GM12878 (cell line): ENCODE measurements around the gene CRKL. TPM values are rescaled to one million over a fixed set of nuclear protein-coding genes. Genes with fewer than 3 reads are reported as not detected.

Experiments used
- ATAC-seq: fragments of 200-7000 bp; cut with Tn5 transposase; 3 replicates; pipeline ENCODE4 v1.9.1; 2020; ENCODE audit warnings: mild to moderate bottlenecking, moderate library complexity
- BruUV-seq: library from RNA; stranded (reverse); fragments of 400-500 nt; replicated peaks from 2 replicates; lab custom pipeline; 2021; lab: Mats Ljungman, UMichigan
- CTCF ChIA-PET: fragments of 300-600 bp; sonication (Branson Sonifier 250); formaldehyde crosslinking; extraction: SDS; loops from one replicate; lab custom pipeline; 2021; ENCODE audit warnings: inconsistent platforms; lab: Yijun Ruan, JAX
- POLR2A ChIA-PET: fragments of 350-600 bp; formaldehyde crosslinking; extraction: SDS; loops from one replicate; lab custom pipeline; 2021; ENCODE audit warnings: inconsistent platforms; lab: Charles Lee
- RAD21 ChIA-PET: fragments of 300-600 bp; sonication (Branson Sonifier 250); formaldehyde crosslinking; loops from one replicate; lab custom pipeline; 2023; ENCODE audit warnings: antibody characterized with exemption; ENCODE audit not compliant: unreplicated experiment; lab: Charles Lee
- SMC1A ChIA-PET: fragments of 300-600 bp; sonication (Branson Sonifier 250); formaldehyde crosslinking; loops from one replicate; lab custom pipeline; 2023; ENCODE audit not compliant: unreplicated experiment, uncharacterized antibody; lab: Charles Lee
- DNase-seq: peaks from one replicate; pipeline ENCODE4 v3.0.0-alpha.2; 2011; ENCODE audit warnings: low read depth, low spot score
- FAIRE-seq: peaks from 3 replicates; lab custom pipeline; 2011; peaks lifted over from hg19 to GRCh38; lab: Jason Lieb, UNC
- H2AFZ ChIP-seq: 2 replicates; pipeline ENCODE4 v1.6.0; 2011; ENCODE audit warnings: low read depth, low read length, control low read depth; ENCODE audit not compliant: control insufficient read depth
- H3K27ac ChIP-seq: 2 replicates; pipeline ENCODE4 v1.5.1; 2011; ENCODE audit warnings: control low read depth; ENCODE audit not compliant: control insufficient read depth, insufficient read depth
- H3K27me3 ChIP-seq, 2 experiments: replicated peaks in 1 of 2; 2 replicates each; pipeline versions ENCODE4 v1.6.0 to v1.6.1; 2011; ENCODE audit warnings: low read length in 1 of 2; ENCODE audit not compliant: control insufficient read depth in 2 of 2, insufficient read depth in 2 of 2
- H3K36me3 ChIP-seq, 2 experiments: 2 replicates each; pipeline ENCODE4 v1.5.1; 2011; ENCODE audit warnings: low read length in 1 of 2; ENCODE audit not compliant: control insufficient read depth in 2 of 2, insufficient read depth in 2 of 2
- H3K4me1 ChIP-seq: 2 replicates; pipeline ENCODE4 v1.6.1; 2011; ENCODE audit warnings: mild to moderate bottlenecking, low read length, moderate library complexity, mixed read lengths; ENCODE audit not compliant: control insufficient read depth, insufficient read depth
- H3K4me2 ChIP-seq: 2 replicates; pipeline ENCODE4 v1.6.0; 2011; ENCODE audit warnings: control low read depth; ENCODE audit not compliant: control insufficient read depth, insufficient read depth
- H3K4me3 ChIP-seq: fragments of 200-600 bp; sonication (generic); 2 replicates; pipeline ENCODE4 v1.5.1; 2016
- H3K79me2 ChIP-seq: 2 replicates; pipeline ENCODE4 v1.6.0; 2011; ENCODE audit warnings: low read length; ENCODE audit not compliant: control insufficient read depth, insufficient read depth
- H3K9ac ChIP-seq: 2 replicates; pipeline ENCODE4 v1.8.0; 2011; ENCODE audit warnings: low read length, control low read depth, mixed read lengths; ENCODE audit not compliant: control insufficient read depth, insufficient read depth
- H3K9me3 ChIP-seq: replicated peaks from 3 replicates; pipeline ENCODE4 v1.5.1; 2011; ENCODE audit warnings: mild to moderate bottlenecking, low read length; ENCODE audit not compliant: control insufficient read depth, insufficient read depth
- H4K20me1 ChIP-seq: 2 replicates; pipeline ENCODE4 v1.6.0; 2011; ENCODE audit not compliant: control insufficient read depth, insufficient read depth
- ASH2L ChIP-seq: fragments of 300-600, 200-600 bp; sonication (generic); IDR thresholded peaks from 2 replicates; pipeline ENCODE4 v1.6.1; 2017; ENCODE audit warnings: low read depth, mild to moderate bottlenecking, borderline replicate concordance
- BACH1 ChIP-seq: fragments of 450-650 bp; IDR thresholded peaks from 2 replicates; pipeline ENCODE4 v1.6.1; 2017; ENCODE audit warnings: mild to moderate bottlenecking, borderline replicate concordance
- BRCA1 ChIP-seq: IDR thresholded peaks from 2 replicates; pipeline ENCODE4 v1.6.1; 2011; ENCODE audit warnings: low read depth, low read length, improper control_type of control experiment
- CREB1 ChIP-seq: IDR thresholded peaks from 2 replicates; pipeline ENCODE4 v1.6.1; 2012; ENCODE audit warnings: low read depth, mild to moderate bottlenecking, inconsistent platforms
- DPF2 ChIP-seq: fragments of 450-650 bp; IDR thresholded peaks from 2 replicates; pipeline ENCODE4 v1.6.1; 2017; ENCODE audit warnings: mild to moderate bottlenecking
- HDGF ChIP-seq: fragments of 450-650 bp; IDR thresholded peaks from 2 replicates; pipeline ENCODE4 v1.6.1; 2016; ENCODE audit warnings: antibody characterized with exemption
- JUND ChIP-seq: IDR thresholded peaks from 2 replicates; pipeline ENCODE4 v1.6.1; 2012; ENCODE audit warnings: low read depth, mild to moderate bottlenecking, low read length, improper control_type of control experiment, moderate library complexity
- NBN ChIP-seq: fragments of 450-650 bp; IDR thresholded peaks from 2 replicates; pipeline ENCODE4 v1.6.1; 2016
- NFIC ChIP-seq: IDR thresholded peaks from 2 replicates; pipeline ENCODE4 v1.6.1; 2012; ENCODE audit warnings: low read depth, mild to moderate bottlenecking, inconsistent platforms, low read length, moderate library complexity
- SIN3A ChIP-seq: IDR thresholded peaks from 2 replicates; pipeline ENCODE4 v1.6.1; 2012; ENCODE audit warnings: low read depth, low read length, improper control_type of control experiment
- SREBF1 ChIP-seq: IDR thresholded peaks from 2 replicates; pipeline ENCODE4 v1.6.1; 2012; ENCODE audit warnings: mild to moderate bottlenecking, low read length
- SRF ChIP-seq, 2 experiments: IDR thresholded peaks; 2 replicates each; pipeline ENCODE4 v1.6.1; 2011; ENCODE audit warnings: low read depth in 2 of 2, low read length in 2 of 2, mild to moderate bottlenecking in 1 of 2, moderate library complexity in 1 of 2
- SUPT20H ChIP-seq: IDR thresholded peaks from 2 replicates; pipeline ENCODE4 v1.6.1; 2011; ENCODE audit warnings: low read depth, mild to moderate bottlenecking, low read length, moderate library complexity, borderline replicate concordance; ENCODE audit not compliant: control insufficient read depth
- SUZ12 ChIP-seq: fragments of 200-600 bp; sonication (generic); IDR thresholded peaks from one replicate; pipeline ENCODE4 v1.6.1; 2018; ENCODE audit warnings: antibody characterized with exemption, mild to moderate bottlenecking; ENCODE audit not compliant: unreplicated experiment
- TAF1 ChIP-seq: IDR thresholded peaks from 2 replicates; pipeline ENCODE4 v1.6.1; 2011; ENCODE audit warnings: mild to moderate bottlenecking, low read depth, low read length, borderline replicate concordance
- YBX1 ChIP-seq: fragments of 450-650 bp; IDR thresholded peaks from 2 replicates; pipeline ENCODE4 v1.6.1; 2016; ENCODE audit warnings: antibody characterized with exemption
- ZNF687 ChIP-seq: fragments of 450-650 bp; IDR thresholded peaks from 2 replicates; pipeline ENCODE4 v1.6.1; 2017; ENCODE audit warnings: mild to moderate bottlenecking, moderate library complexity
- WGBS: methylation state at CpG from one replicate; pipeline ENCODE4 v1.1.6; 2016; ENCODE audit warnings: low lambda C conversion rate; ENCODE audit not compliant: insufficient replicate concordance, insufficient coverage; ENCODE audit errors: missing lambda C conversion rate; 5-methylcytosine and 5-hydroxymethylcytosine counted together
- in situ Hi-C: fragments of 300-500 bp; cut with MboI; formaldehyde crosslinking; loops from 9 replicates; pipeline ENCODE4 v1.14.3; 2018; ENCODE audit warnings: mixed read lengths
- intact Hi-C: fragments of 100-400 bp; cut with micrococcal nuclease; formaldehyde crosslinking; loops from one replicate; pipeline ENCODE4 v1.14.2; 2022; ENCODE audit not compliant: unreplicated experiment
- polyA plus RNA-seq, 11 experiments: library from polyadenylated mRNA; depleted of rRNA in 4 of 11; unstranded in 6 of 11; stranded (reverse) in 5 of 11; fragments of >200 nt; fragmentation: Nextera tagmentation in 4 of 11; fragmentation: Illumina TruSeq in 1 of 11; extraction: Ambion mirVana in 4 of 11; extraction: Trizol in 1 of 11; gene quantifications; 1 replicate in 1 of 11; 2 replicates in 10 of 11; pipeline versions ENCODE4 v1.2.1 to v1.2.3, GENCODE V29; 2011 to 2016; ENCODE audit warnings: inconsistent platforms in 2 of 11, missing spikeins in 2 of 11, low read depth in 1 of 11
- total RNA-seq, 4 experiments: library from RNA; depleted of rRNA in 3 of 4; stranded (reverse); fragments of >200 nt in 3 of 4; fragmentation: Illumina TruSeq in 1 of 4; extraction: Trizol in 1 of 4; gene quantifications; 2 replicates each; pipeline versions ENCODE4 v1.2.1 to v1.2.3, GENCODE V29; 2013 to 2021

CRKL gene
- total and polyA plus RNA-seq, 10 of the 15 experiments (the other 5 are each of a cell fraction or from before 2014, with no cell fraction given) = 12.6 to 61.2 (median 32.7) TPM

DNA sequence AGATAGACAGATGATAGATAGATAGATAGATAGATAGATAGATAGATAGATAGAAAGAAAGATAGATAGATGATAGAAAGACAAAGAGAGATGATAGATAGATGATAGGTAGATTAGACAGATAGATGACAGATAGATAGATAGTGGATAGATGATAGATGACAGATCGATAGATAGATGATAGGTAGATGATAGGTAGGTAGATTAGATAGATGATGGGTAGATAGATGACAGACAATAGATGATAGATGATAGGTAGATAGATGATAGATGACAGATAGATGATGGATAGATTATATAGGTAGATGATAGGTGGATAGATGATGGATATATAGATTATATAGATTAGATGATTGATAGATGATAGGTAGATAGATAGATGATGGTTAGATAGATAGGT is 69.2 kb downstream of the CRKL start:
- no peak overlapping the region for H3K4me2 ChIP-seq
- no peak overlapping the region for H3K27ac ChIP-seq
- intact Hi-C loops = no loop called here
- H2AFZ ChIP-seq = no peak overlapping the region
- ATAC-seq (no peak), FAIRE-seq (no peak), DNase-seq (no peak)
- RAD21 ChIA-PET = no interaction called here
- SMC1A ChIA-PET = interaction anchor here (0.6 kb wide), 1 partner anchor 33 kb away, joined by 3 read pairs; no protein-coding TSS in a partner anchor
- no peaks in the 10 kb centered on the region for H3K9me3 ChIP-seq
- CTCF ChIA-PET = no interaction called here
- WGBS = 93% methylated on average over 1 of the region's 1 CpG
- POLR2A ChIA-PET = no interaction called here
- H3K4me1 ChIP-seq = peaks cover 6% of the 10 kb centered on the region; the same call in 1 of the 2 replicates
- peaks cover 15% of the 10 kb centered on the region for H3K79me2 ChIP-seq
- H4K20me1 ChIP-seq = no peaks in the 10 kb centered on the region
- 0 out of 4 replicates have a peak, but pooled peaks cover 0 to 2% of the 10 kb centered on the region in 2 experiments for H3K36me3 ChIP-seq
- TF ChIP-seq TAF1 = no peak
- no peak for TF ChIP-seq ASH2L
- no peak for TF ChIP-seq JUND
- TF ChIP-seq SRF (IDR thresholded peaks at IDR 0.05; ENCODE audit: low read depth in 2 of 2, low read length in 2 of 2) = no peak
- TF ChIP-seq BACH1 = no peak
- no peak for TF ChIP-seq CREB1
- no peak for TF ChIP-seq SREBF1
- no peak for TF ChIP-seq HDGF
- TF ChIP-seq ZNF687 = no peak
- TF ChIP-seq BRCA1 = no peak
- TF ChIP-seq DPF2 = no peak
- no peak for TF ChIP-seq SUZ12
- TF ChIP-seq NBN = no peak
- no peak for TF ChIP-seq YBX1
- no peak for TF ChIP-seq NFIC
- no peak for TF ChIP-seq SUPT20H
- no peak for TF ChIP-seq SIN3A
- H3K4me3 ChIP-seq = no peak overlapping the region
- H3K27me3 ChIP-seq = no peaks in the 10 kb centered on the region
- in situ Hi-C loops = no loop called here
- BruUV-seq = no TSS peak
- no peak overlapping the region for H3K9ac ChIP-seq
